GM21515 (cell line): ENCODE results near the gene DLST.
"Not testable (repeated sequence)": the region's sequence is repeated elsewhere in the genome, so short reads cannot be mapped to it uniquely, and the experiment has no call there.

Source experiments
- ATAC-seq: cut with Tn5 transposase; IDR thresholded peaks from one replicate; pipeline ENCODE4 v1.9.1; 2021; ENCODE audit not compliant: unreplicated experiment

The DLST gene

GRCh38 chr14:74915826-74916225, 34.1 kb downstream of the DLST start:
- no peak for ATAC-seq

- no peak for ATAC-seq
Observed at GRCh38 chr14:74917178-74917543, 35.4 kb downstream of the DLST start.

- ATAC-seq = no peak
Observed at GRCh38 chr14:74917646-74918081, 35.9 kb downstream of the DLST start.

- ATAC-seq = no peak
Observed at GRCh38 chr14:74918380-74918779, 36.7 kb downstream of the DLST start.

- ATAC-seq = no peak
Observed at GRCh38 chr14:74919421-74920165, 37.9 kb downstream of the DLST start.

GRCh38 chr14:74920281-74920680, 38.6 kb downstream of the DLST start:
- ATAC-seq = no peak

- ATAC-seq = no peak
Observed at GRCh38 chr14:74921053-74921620, 39.4 kb downstream of the DLST start.

GRCh38 chr14:74921987-74922751, 40.5 kb downstream of the DLST start:
- ATAC-seq = no peak

GRCh38 chr14:74922752-74923401, 41.2 kb downstream of the DLST start, which contains the start of gene RPS6KL1:
Gene RPS6KL1 (minus strand): TSS chr14:74923260. CDS start chr14:74921541, 1,719 bp downstream.
- ATAC-seq = peak; percentile 77

- no peak for ATAC-seq
Observed at GRCh38 chr14:74924061-74924460, 42.3 kb downstream of the DLST start.

- no peak for ATAC-seq
Observed at GRCh38 chr14:74927225-74927624, 45.5 kb downstream of the DLST start.

GRCh38 chr14:74929242-74929641, 47.5 kb downstream of the DLST start:
- no peak for ATAC-seq

- not testable (repeated sequence) for ATAC-seq
Observed at GRCh38 chr14:74931744-74932143, 50.0 kb downstream of the DLST start.

- no peak for ATAC-seq
Observed at GRCh38 chr14:74932401-74932901, 50.7 kb downstream of the DLST start.

- ATAC-seq = not testable (repeated sequence)
Observed at GRCh38 chr14:74932936-74933335, 51.2 kb downstream of the DLST start.

- no peak for ATAC-seq
Observed at GRCh38 chr14:74934041-74934440, 52.3 kb downstream of the DLST start.

- no peak for ATAC-seq
Observed at GRCh38 chr14:74934476-74935359, 53.0 kb downstream of the DLST start.

- no peak for ATAC-seq
Observed at GRCh38 chr14:74935360-74935680, 53.6 kb downstream of the DLST start.

GRCh38 chr14:74936151-74936550, 54.4 kb downstream of the DLST start:
- ATAC-seq = no peak

GRCh38 chr14:74936731-74937130, 55.0 kb downstream of the DLST start:
- ATAC-seq = no peak
